BLaER1 treated with 17β-estradiol and CSF1 and Interleukin-3, amounts not matched to agents 10 nM and 100 nM (cell line): Measurements from ENCODE around the gene GMDS.

Source experiments
- H3K27ac ChIP-seq, 11 experiments: shearing (Covaris generic); formaldehyde crosslinking; 2 replicates each; pipeline ENCODE4 v1.8.1; 2022
- H3K27me3 ChIP-seq, 11 experiments: shearing (Covaris generic); formaldehyde crosslinking; 2 replicates each; pipeline ENCODE4 v1.8.1; 2022
- H3K36me3 ChIP-seq, 11 experiments: shearing (Covaris generic); formaldehyde crosslinking; 2 replicates each; pipeline ENCODE4 v1.8.1; 2022
- H3K4me1 ChIP-seq, 10 experiments: shearing (Covaris generic); formaldehyde crosslinking; 2 replicates each; pipeline ENCODE4 v1.8.1; 2022
- H3K4me2 ChIP-seq, 11 experiments: shearing (Covaris generic); formaldehyde crosslinking; 2 replicates each; pipeline ENCODE4 v1.8.1; 2022
- H3K4me3 ChIP-seq, 10 experiments: shearing (Covaris generic); formaldehyde crosslinking; 2 replicates each; pipeline ENCODE4 v1.8.1; 2022
- H3K9ac ChIP-seq, 11 experiments: shearing (Covaris generic); formaldehyde crosslinking; 2 replicates each; pipeline ENCODE4 v1.8.1; 2022
- H3K9me3 ChIP-seq, 11 experiments: shearing (Covaris generic); formaldehyde crosslinking; replicated peaks in 1 of 11; 2 replicates each; pipeline ENCODE4 v1.8.1; 2022
- H4K20me1 ChIP-seq, 11 experiments: shearing (Covaris generic); formaldehyde crosslinking; 2 replicates each; pipeline ENCODE4 v1.8.1; 2022
- Cebpa-rat ChIP-seq, 11 experiments: shearing (Covaris generic); IDR thresholded peaks; 2 replicates each; pipeline ENCODE4 v1.8.1; 2022

The GMDS gene

GRCh38 chr6:1747003-1747402 lies 498.4 kb downstream of the GMDS start:
- H4K20me1 ChIP-seq: no peaks in the 10 kb centered on the region
- H3K4me1 ChIP-seq: peaks cover 7 to 35% (median 21%) of the 10 kb centered on the region in 10 experiments; a peak in 18 of 20 replicates
- no peaks in the 10 kb centered on the region for H3K27me3 ChIP-seq
- no peak overlapping the region for H3K9ac ChIP-seq
- H3K4me3 ChIP-seq: no peak overlapping the region
- no peak overlapping the region for H3K27ac ChIP-seq
- 0 out of 22 replicates have a peak, but pooled peaks cover 0 to 4% (median 0%) of the 10 kb centered on the region in 11 experiments for H3K36me3 ChIP-seq
- no peak for TF ChIP-seq Cebpa-rat (IDR thresholded peaks at IDR 0.05)
- H3K9me3 ChIP-seq: peaks cover 0 to 20% (median 12%) of the 10 kb centered on the region in 11 experiments; a peak in 14 of 22 replicates
- H3K4me2 ChIP-seq: peak overlapping the region in 8 of 11 experiments; percentile 2 to 78 (median 22); a peak in 9 of 22 replicates

DNA sequence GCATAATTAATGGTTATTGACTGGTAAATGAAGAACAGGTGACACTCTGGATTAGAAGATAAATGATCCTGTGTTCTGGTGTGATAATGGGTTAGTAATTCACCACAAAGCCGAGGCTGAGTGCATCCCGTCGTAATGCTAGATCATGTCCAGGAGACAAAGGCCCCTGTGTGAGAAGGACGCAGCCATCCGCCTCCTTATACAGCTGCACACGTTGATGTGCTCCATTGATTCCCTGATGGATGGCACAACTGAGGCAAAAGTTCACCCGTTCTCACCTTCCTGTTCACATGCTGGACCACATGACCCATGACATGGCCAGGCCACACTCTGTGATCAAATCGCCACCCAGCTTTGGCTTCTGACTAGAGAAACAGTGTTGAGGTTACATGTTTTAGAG lies 499.6 kb downstream of the GMDS start:
- Histone ChIP-seq H3K27ac (no peak overlapping the region), H3K4me2 (peak overlapping the region; percentile 34 to 78 (median 48); a peak in 20 of 22 replicates), H3K36me3 (0 out of 22 replicates have a peak, but pooled peaks cover 0 to 4% (median 0%) of the 10 kb centered on the region in 11 experiments), H3K4me1 (peaks cover 7 to 32% (median 21%) of the 10 kb centered on the region in 10 experiments; a peak in 18 of 20 replicates), H3K4me3 (no peak overlapping the region; a peak in 1 of 20 replicates), H3K9ac (no peak overlapping the region), H3K9me3 (peaks cover 0 to 11% (median 5%) of the 10 kb centered on the region in 11 experiments; a peak in 11 of 22 replicates), H3K27me3 (no peaks in the 10 kb centered on the region), H4K20me1 (no peaks in the 10 kb centered on the region)
- TF ChIP-seq Cebpa-rat (IDR thresholded peaks at IDR 0.05): no peak

- Histone ChIP-seq H3K9me3 (no peaks in the 10 kb centered on the region), H3K9ac (no peak overlapping the region), H3K27me3 (no peaks in the 10 kb centered on the region), H3K4me1 (peaks cover 12 to 39% (median 25%) of the 10 kb centered on the region in 10 experiments; a peak in 19 of 20 replicates), H3K4me2 (no peak overlapping the region; a peak in 1 of 22 replicates), H3K4me3 (no peak overlapping the region), H4K20me1 (peaks cover 0 to 1% (median 0%) of the 10 kb centered on the region in 11 experiments; a peak in 1 of 22 replicates), H3K27ac (no peak overlapping the region), H3K36me3 (0 out of 22 replicates have a peak, but pooled peaks cover 0 to 4% (median 0%) of the 10 kb centered on the region in 11 experiments)
- TF ChIP-seq Cebpa-rat (IDR thresholded peaks at IDR 0.05): no peak
Measured at GRCh38 chr6:1744543-1744942, 500.9 kb downstream of the GMDS start.

DNA sequence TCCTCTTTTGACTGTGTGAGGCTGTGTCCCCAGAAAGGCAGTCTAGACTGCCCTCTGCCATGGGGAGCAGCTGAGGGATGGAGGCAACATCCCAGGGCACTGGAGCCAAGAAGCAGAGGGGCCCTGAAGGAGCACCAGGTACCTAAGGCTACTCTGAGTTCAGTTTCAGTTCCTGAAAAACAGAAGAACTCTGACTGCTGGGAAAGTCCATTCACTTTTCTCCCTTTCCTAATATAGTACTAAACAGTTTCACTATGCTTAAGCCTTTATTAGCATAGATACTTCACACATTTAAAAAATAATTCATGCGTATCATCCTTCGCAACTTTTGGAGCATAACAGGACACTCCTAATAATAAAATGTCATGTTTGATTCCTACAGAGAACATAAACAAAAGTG lies 505.7 kb downstream of the GMDS start:
- Histone ChIP-seq H3K36me3 (0 out of 22 replicates have a peak, but pooled peaks cover 0 to 4% (median 0%) of the 10 kb centered on the region in 11 experiments), H3K27ac (no peak overlapping the region), H3K4me1 (peaks cover 8 to 23% (median 17%) of the 10 kb centered on the region in 10 experiments; a peak in 17 of 20 replicates), H3K4me2 (peak overlapping the region in 9 of 11 experiments; percentile 5 to 47 (median 25); a peak in 12 of 22 replicates), H3K27me3 (no peaks in the 10 kb centered on the region), H3K9me3 (no peaks in the 10 kb centered on the region), H3K9ac (no peak overlapping the region), H4K20me1 (peaks cover 0 to 6% (median 0%) of the 10 kb centered on the region in 11 experiments; a peak in 2 of 22 replicates), H3K4me3 (no peak overlapping the region)
- TF ChIP-seq Cebpa-rat (IDR thresholded peaks at IDR 0.05): no peak

DNA sequence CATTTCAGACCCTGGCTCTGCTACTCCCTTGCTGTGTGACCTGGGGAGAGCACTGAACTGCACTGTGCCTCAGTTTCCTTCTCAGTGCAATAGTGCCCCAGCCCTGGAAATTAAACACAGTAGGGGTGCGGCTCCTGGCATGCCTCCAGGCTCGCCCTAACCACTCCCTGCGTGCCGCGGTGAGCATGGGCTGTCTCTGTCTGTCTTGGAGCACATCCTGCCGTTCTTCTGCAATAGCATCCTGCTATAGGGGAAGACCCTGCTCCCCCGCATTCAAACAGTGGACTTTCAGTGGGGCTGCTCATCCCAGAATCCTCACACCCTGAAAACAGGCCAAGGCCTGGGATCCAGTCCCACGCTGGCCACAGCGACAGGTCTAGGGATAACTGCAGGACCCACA lies 506.2 kb downstream of the GMDS start:
- Histone ChIP-seq H3K9me3 (no peaks in the 10 kb centered on the region), H3K4me3 (no peak overlapping the region), H3K4me2 (peak overlapping the region in 9 of 11 experiments; percentile 5 to 47 (median 25); a peak in 12 of 22 replicates), H3K27ac (no peak overlapping the region), H3K27me3 (no peaks in the 10 kb centered on the region), H4K20me1 (peaks cover 0 to 6% (median 0%) of the 10 kb centered on the region in 11 experiments; a peak in 2 of 22 replicates), H3K9ac (no peak overlapping the region), H3K36me3 (0 out of 22 replicates have a peak, but pooled peaks cover 0 to 4% (median 0%) of the 10 kb centered on the region in 11 experiments), H3K4me1 (peaks cover 8 to 21% (median 17%) of the 10 kb centered on the region in 10 experiments; a peak in 17 of 20 replicates)
- no peak for TF ChIP-seq Cebpa-rat (IDR thresholded peaks at IDR 0.05)

- H3K4me3 ChIP-seq: no peak overlapping the region
- H3K9ac ChIP-seq: no peak overlapping the region
- no peak overlapping the region for H3K27ac ChIP-seq
Measured at GRCh38 chr6:1738558-1739081, 506.8 kb downstream of the GMDS start.

DNA sequence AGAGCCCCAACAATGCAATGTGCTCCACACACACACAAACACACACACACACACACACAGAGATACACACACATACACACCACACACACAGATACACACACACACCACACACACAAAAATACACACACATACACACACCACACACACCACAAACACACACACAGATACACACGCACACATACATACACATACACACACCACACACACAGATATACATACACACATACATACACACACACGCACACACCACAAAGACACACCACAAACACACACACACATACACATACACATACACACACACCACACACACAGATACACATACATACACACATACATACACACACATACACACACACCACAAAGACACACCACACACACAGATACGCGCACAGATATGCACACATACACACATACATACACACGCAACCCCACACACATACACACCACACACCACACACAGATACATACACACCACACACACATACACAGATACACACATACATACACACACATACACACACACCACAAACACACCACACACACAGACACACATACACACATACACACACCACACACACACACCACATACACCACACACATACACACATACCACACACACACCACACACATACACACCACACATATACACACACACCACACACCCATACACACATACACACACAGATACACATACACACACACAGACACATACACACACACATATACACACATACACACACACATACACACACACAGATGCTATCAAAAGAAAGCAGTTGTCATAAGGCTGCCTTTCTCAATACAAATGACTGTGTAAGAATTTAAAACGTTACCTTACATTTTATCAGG lies 507.7 kb downstream of the GMDS start:
- peaks cover 8 to 21% (median 17%) of the 10 kb centered on the region in 10 experiments; a peak in 17 of 20 replicates for H3K4me1 ChIP-seq
- H4K20me1 ChIP-seq: peaks cover 0 to 6% (median 0%) of the 10 kb centered on the region in 11 experiments; a peak in 2 of 22 replicates
- H3K9ac ChIP-seq: no peak overlapping the region
- no peaks in the 10 kb centered on the region for H3K9me3 ChIP-seq
- H3K4me2 ChIP-seq: no peak overlapping the region
- H3K27me3 ChIP-seq: no peaks in the 10 kb centered on the region
- H3K27ac ChIP-seq: no peak overlapping the region
- H3K4me3 ChIP-seq: no peak overlapping the region
- no peak for TF ChIP-seq Cebpa-rat (IDR thresholded peaks at IDR 0.05)
- 0 out of 22 replicates have a peak, but pooled peaks cover 0 to 4% (median 0%) of the 10 kb centered on the region in 11 experiments for H3K36me3 ChIP-seq

More at GRCh38 chr6:1738558-1739081, 506.8 kb downstream of the GMDS start:
- no peaks in the 10 kb centered on the region for H3K27me3 ChIP-seq
- 0 out of 22 replicates have a peak, but pooled peaks cover 0 to 4% (median 0%) of the 10 kb centered on the region in 11 experiments for H3K36me3 ChIP-seq
- H3K4me1 ChIP-seq: peaks cover 8 to 21% (median 17%) of the 10 kb centered on the region in 10 experiments; a peak in 17 of 20 replicates
- H3K4me2 ChIP-seq: peak overlapping the region in 2 of 11 experiments; percentile 16 to 47; a peak in 2 of 22 replicates
- no peaks in the 10 kb centered on the region for H3K9me3 ChIP-seq
- H4K20me1 ChIP-seq: peaks cover 0 to 6% (median 0%) of the 10 kb centered on the region in 11 experiments; a peak in 2 of 22 replicates
- no peak for TF ChIP-seq Cebpa-rat (IDR thresholded peaks at IDR 0.05)

DNA sequence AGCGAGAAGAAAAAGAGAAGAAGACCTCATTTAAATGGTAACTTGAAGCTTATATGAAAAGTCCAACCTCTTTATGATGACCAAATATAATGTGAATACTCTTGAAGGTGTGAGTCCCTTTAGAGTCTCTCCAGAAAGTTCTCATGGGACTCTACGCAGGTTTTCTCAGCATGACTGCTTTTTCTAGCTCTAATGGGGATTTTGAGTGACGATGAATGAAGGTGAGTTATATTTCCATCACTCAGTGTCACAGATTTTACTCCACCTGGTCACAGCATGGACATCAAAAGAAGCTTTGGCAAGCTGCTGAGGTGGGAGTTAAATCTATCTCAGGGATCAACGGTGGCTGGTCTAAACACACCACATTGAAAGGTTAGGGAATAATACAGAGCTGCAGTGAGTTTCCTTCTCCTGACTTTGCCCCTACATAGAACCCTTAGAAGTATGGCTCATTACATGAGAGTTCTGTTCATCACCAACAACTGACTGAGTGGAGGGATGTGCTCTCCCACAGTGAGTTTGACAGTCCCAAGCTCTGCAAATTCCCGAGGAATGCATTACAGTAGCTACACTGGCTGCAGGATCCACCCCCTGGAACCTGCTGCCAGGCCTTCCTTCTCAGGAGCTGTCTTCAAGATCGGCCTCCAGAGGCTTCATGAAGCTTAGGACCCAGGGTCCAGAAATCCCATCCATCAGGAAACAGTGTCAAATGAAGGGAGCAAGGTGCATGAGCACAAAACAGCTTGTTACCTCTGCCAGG lies 508.9 kb downstream of the GMDS start:
- no peaks in the 10 kb centered on the region for H3K27me3 ChIP-seq
- H3K9ac ChIP-seq: no peak overlapping the region
- H3K4me3 ChIP-seq: no peak overlapping the region
- no peak for TF ChIP-seq Cebpa-rat (IDR thresholded peaks at IDR 0.05)
- H3K9me3 ChIP-seq: peaks cover 0 to 3% (median 2%) of the 10 kb centered on the region in 11 experiments; a peak in 5 of 22 replicates
- H3K4me1 ChIP-seq: peaks cover 8 to 21% (median 17%) of the 10 kb centered on the region in 10 experiments; a peak in 17 of 20 replicates
- peaks cover 0 to 6% (median 0%) of the 10 kb centered on the region in 11 experiments; a peak in 2 of 22 replicates for H4K20me1 ChIP-seq
- no peak overlapping the region for H3K4me2 ChIP-seq
- H3K27ac ChIP-seq: no peak overlapping the region
- H3K36me3 ChIP-seq: no peaks in the 10 kb centered on the region
